CD8-positive, alpha-beta memory T cell (primary cell): Measurements from ENCODE around the gene BRD2. TPM values are rescaled to one million over a fixed set of nuclear protein-coding genes. Genes with fewer than 3 reads are reported as not detected.
"Not testable (repeated sequence)": the region's sequence is repeated elsewhere in the genome, so short reads cannot be mapped to it uniquely, and the experiment has no call there.

Experiments
- CTCF ChIA-PET: fragments of 350-600 bp; sonication (Branson Sonifier 250); formaldehyde crosslinking; loops from one replicate; lab custom pipeline; 2021; ENCODE audit warnings: antibody characterized with exemption; lab: Charles Lee
- POLR2A ChIA-PET: fragments of 350-600 bp; sonication (Branson Sonifier 250); formaldehyde crosslinking; loops from one replicate; lab custom pipeline; 2021; ENCODE audit warnings: antibody characterized with exemption; lab: Charles Lee
- DNase-seq, 5 donors: peaks; one replicate each; pipeline versions ENCODE4 v3.0.0 to v3.0.0-alpha.2; 2020 to 2022; ENCODE audit warnings: mixed read lengths in 1 of 5
- H3K27ac ChIP-seq: one replicate; pipeline ENCODE4 v1.7.0; 2013; ENCODE audit warnings: low read depth, mild to moderate bottlenecking, low read length, moderate library complexity
- H3K27me3 ChIP-seq: 2 replicates; pipeline ENCODE4 v1.7.0; 2013; ENCODE audit warnings: low read length, mild to moderate bottlenecking; ENCODE audit not compliant: insufficient read depth, poor library complexity, severe bottlenecking
- H3K36me3 ChIP-seq: 2 replicates; pipeline ENCODE4 v1.7.0; 2013; ENCODE audit warnings: mild to moderate bottlenecking, low read length, moderate library complexity; ENCODE audit not compliant: insufficient read depth
- H3K4me1 ChIP-seq: 2 replicates; pipeline ENCODE4 v1.7.0; 2013; ENCODE audit warnings: mild to moderate bottlenecking, low read length, moderate library complexity; ENCODE audit not compliant: insufficient read depth
- H3K4me3 ChIP-seq: 2 replicates; pipeline ENCODE4 v1.7.0; 2013; ENCODE audit warnings: mild to moderate bottlenecking, low read length
- H3K9me3 ChIP-seq: 2 replicates; pipeline ENCODE4 v1.7.0; 2013; ENCODE audit warnings: mild to moderate bottlenecking, low read length
- H3K27ac Mint-ChIP-seq, 8 donors: one replicate each; pipeline ENCODE4 v1.8.0; 2020 to 2021; ENCODE audit warnings: mixed read lengths in 8 of 8, mild to moderate bottlenecking in 6 of 8, inconsistent platforms in 3 of 8, moderate library complexity in 3 of 8
- H3K27me3 Mint-ChIP-seq, 2 donors: one replicate each; pipeline ENCODE4 v1.8.0; 2020 to 2021; ENCODE audit warnings: mixed read lengths in 2 of 2, mild to moderate bottlenecking in 1 of 2, moderate library complexity in 1 of 2
- H3K36me3 Mint-ChIP-seq, 3 donors: one replicate each; pipeline ENCODE4 v1.8.0; 2020 to 2021; ENCODE audit warnings: mixed read lengths in 3 of 3, inconsistent platforms in 1 of 3, mild to moderate bottlenecking in 1 of 3
- H3K4me1 Mint-ChIP-seq, 3 donors: one replicate each; pipeline ENCODE4 v1.8.0; 2020 to 2021; ENCODE audit warnings: mixed read lengths in 3 of 3, inconsistent platforms in 1 of 3, mild to moderate bottlenecking in 1 of 3
- H3K4me3 Mint-ChIP-seq, 7 donors: one replicate each; pipeline ENCODE4 v1.8.0; 2020 to 2021; ENCODE audit warnings: mixed read lengths in 7 of 7, mild to moderate bottlenecking in 6 of 7, moderate library complexity in 4 of 7, inconsistent platforms in 2 of 7
- H3K9me3 Mint-ChIP-seq, 5 donors: one replicate each; pipeline ENCODE4 v1.8.0; 2020 to 2022; ENCODE audit warnings: mixed read lengths in 5 of 5, mild to moderate bottlenecking in 3 of 5, moderate library complexity in 2 of 5, inconsistent platforms in 1 of 5
- polyA plus RNA-seq: library from polyadenylated mRNA; unstranded; fragments of 300-500 nt; fragmentation: Illumina TruSeq; gene quantifications from one replicate; pipeline ENCODE4 v1.2.3, GENCODE V29; 2021
- total RNA-seq, 2 experiments: library from RNA; stranded (reverse); gene quantifications; one replicate each; pipeline ENCODE4 v1.2.3, GENCODE V29; 2021

The BRD2 gene
- total and polyA plus RNA-seq, 3 experiments from 2014 or later: 89.9 to 387 (median 373) TPM

DNA sequence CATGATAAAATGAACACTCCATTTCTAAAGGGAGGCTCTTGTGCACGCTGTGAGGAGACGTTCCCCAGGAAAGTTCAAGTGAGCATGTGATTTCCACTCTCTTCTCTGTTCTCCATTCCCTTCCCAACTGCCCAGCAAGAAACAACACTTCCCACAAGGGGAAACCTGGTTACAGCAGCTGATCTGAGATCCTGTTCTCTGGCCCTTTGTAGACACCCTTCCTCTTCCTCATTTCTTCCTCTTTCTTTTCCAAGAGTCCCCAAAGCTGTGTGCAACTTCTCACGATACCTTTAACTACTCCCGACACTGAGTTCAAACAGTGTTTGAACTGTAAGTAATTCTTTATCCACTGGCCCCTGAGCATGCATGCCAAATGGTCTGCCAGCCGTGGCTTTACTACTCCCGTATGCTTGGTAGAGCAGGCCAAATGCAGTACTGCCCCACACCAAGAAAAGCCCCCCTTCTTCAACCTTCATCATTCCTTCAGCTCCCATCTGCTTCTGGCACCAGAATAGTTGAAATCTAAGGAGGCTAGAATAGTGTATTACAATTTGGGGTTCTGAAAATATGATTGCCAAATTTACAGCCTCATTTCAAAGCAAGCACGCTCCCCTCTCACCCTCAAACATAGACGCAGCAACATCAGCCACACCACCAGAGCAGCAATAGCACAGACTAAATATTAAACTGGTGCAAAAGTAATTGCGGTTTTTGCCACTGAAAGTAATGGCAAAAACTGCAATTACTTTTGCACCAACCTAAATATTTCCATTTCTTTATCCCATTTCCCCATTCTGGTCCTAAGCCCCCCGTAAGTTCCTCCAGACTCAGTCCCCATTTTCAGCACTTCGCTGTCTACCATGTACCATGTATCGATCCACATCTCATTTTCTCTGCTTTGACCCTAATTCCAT, 31.9 kb upstream of the BRD2 start:
- Histone ChIP-seq H3K27me3 (no peaks in the 10 kb centered on the region), H3K4me3 (no peak overlapping the region), H3K9me3 (no peaks in the 10 kb centered on the region), H3K4me1 (peaks cover 16% of the 10 kb centered on the region), H3K36me3 (no peaks in the 10 kb centered on the region), H3K27ac (no peak overlapping the region)
- CTCF ChIA-PET: interaction anchor here (0.9 to 7.1 kb wide), 7 partner anchors 12 to 51 kb away, joined by 3 to 162 read pairs (median 4); partner anchors contain the start of gene HLA-DMA
- Mint-ChIP-seq H3K27me3 (peaks cover 0 to 1% of the 10 kb centered on the region in 2 donors), H3K4me3 (no peak overlapping the region), H3K9me3 (no peaks in the 10 kb centered on the region), H3K27ac (peak overlapping the region in 4 of 8 donors; percentile 30 to 70 (median 50)), H3K4me1 (peaks cover 24 to 33% (median 29%) of the 10 kb centered on the region in 3 donors), H3K36me3 (peaks cover 7 to 27% (median 9%) of the 10 kb centered on the region in 3 donors)
- POLR2A ChIA-PET: interaction anchor here (0.6 to 1.3 kb wide), 2 partner anchors 17 to 51 kb away, joined by 3 to 4 read pairs; partner anchors contain the start of gene HLA-DMA
- DNase-seq: no peak

DNA sequence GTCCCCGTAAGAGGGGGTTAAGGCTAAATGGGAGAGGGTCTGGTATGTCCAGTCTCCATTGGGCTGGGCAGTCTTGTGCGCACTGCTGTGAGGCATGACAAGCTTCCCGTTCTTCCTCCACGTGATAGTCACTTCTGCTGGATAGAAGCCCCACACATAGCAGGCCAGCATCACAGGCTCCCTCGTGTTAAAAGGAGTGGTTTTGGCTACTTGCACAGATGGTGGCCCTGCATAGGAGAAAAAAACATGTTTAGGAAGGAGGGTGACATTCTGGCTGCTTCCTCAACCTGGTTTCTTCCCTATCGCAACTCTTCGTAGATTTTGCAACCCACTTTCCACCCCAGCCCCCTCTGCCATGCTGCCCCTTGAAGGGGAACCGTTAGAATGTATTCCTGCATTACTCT, 31.2 kb upstream of the BRD2 start:
- Histone ChIP-seq H3K27me3 (no peaks in the 10 kb centered on the region), H3K4me1 (peaks cover 23% of the 10 kb centered on the region), H3K27ac (no peak overlapping the region), H3K9me3 (no peaks in the 10 kb centered on the region), H3K4me3 (no peak overlapping the region), H3K36me3 (no peaks in the 10 kb centered on the region)
- DNase-seq: no peak
- peak overlapping the region in 1 of 8 donors; percentile 13 for H3K27ac Mint-ChIP-seq
- H3K27me3 Mint-ChIP-seq: peaks cover 0 to 1% of the 10 kb centered on the region in 2 donors
- CTCF ChIA-PET: interaction anchor here (0.9 to 7.1 kb wide), 3 partner anchors 16 to 50 kb away, joined by 3 to 162 read pairs (median 4); partner anchors contain the start of gene HLA-DMA
- H3K4me3 Mint-ChIP-seq: no peak overlapping the region
- peaks cover 7 to 27% (median 9%) of the 10 kb centered on the region in 3 donors for H3K36me3 Mint-ChIP-seq
- H3K4me1 Mint-ChIP-seq: peaks cover 31 to 41% (median 36%) of the 10 kb centered on the region in 3 donors
- H3K9me3 Mint-ChIP-seq: no peaks in the 10 kb centered on the region
- POLR2A ChIA-PET: no interaction called here

DNA sequence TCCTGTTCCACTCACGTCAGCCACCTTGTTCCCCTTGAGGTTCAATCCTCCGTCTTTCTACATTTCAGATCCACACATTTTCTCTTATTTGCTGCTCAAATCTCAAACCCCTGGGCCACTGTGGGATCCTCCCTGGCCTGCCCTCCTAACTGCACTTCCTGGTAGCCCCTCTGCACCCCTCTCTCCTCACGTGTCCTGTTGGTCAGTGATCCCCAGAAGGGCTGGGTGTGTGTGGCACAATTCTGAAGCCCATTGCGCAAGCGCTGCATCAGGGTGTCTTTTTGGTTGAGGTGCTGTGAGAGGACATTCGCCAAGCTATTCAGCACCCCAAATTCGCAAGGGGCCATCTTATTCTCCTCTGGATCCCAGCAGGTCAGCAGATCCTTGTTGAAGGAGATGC, 29.9 kb upstream of the BRD2 start:
- no peaks in the 10 kb centered on the region for H3K9me3 ChIP-seq
- Mint-ChIP-seq H3K36me3 (peaks cover 7 to 27% (median 9%) of the 10 kb centered on the region in 3 donors), H3K4me3 (peak overlapping the region in 1 of 7 donors; percentile 44), H3K9me3 (no peaks in the 10 kb centered on the region), H3K27me3 (peaks cover 0 to 1% of the 10 kb centered on the region in 2 donors), H3K4me1 (peaks cover 41 to 52% (median 47%) of the 10 kb centered on the region in 3 donors), H3K27ac (no peak overlapping the region)
- peaks cover 36% of the 10 kb centered on the region for H3K4me1 ChIP-seq
- ChIA-PET CTCF (interaction anchor here (0.9 to 7.5 kb wide), 4 partner anchors 16 to 49 kb away, joined by 3 to 162 read pairs (median 48); partner anchors contain the start of gene HLA-DMA), POLR2A (interaction anchor here (7.4 kb wide), 1 partner anchor 32 kb away, joined by 107 read pairs; the partner anchor contains the start of gene BRD2)
- H3K36me3 ChIP-seq: no peaks in the 10 kb centered on the region
- DNase-seq: no peak
- no peak overlapping the region for H3K27ac ChIP-seq
- no peaks in the 10 kb centered on the region for H3K27me3 ChIP-seq
- no peak overlapping the region for H3K4me3 ChIP-seq

DNA sequence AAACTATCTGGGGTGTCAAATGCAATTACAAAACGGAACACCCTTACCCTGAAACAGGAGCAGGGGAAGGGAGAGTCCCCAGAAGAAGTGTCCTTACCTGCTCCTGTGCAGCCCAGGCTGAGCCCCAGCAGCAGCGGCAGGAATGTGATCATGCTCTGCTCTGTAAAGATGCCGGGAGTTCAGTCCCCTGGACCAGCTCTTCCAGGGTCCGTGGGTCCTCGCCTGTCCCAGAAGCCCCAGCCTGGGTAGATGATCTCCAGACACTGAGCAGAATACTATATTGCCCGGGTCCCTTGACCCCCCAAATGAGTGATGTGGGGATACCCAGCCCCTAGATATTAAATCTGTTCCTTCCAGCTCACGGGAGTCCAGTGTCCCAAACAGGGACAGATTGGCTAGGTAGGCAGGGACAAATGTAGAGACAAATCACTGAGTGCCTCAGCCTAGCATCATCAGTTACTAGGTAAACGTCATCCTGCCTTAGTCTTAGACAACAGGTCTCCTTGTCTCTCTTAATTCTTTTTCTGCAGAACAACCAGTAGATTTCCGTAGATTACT, 27.7 kb upstream of the BRD2 start, which contains the start of gene HLA-DMB:
Gene HLA-DMB (minus strand): TSS at position 373 of the 558 bp plus-strand sequence. CDS start 221 bp downstream, at position 152.
- Mint-ChIP-seq H3K4me3 (peak within 1 kb of the TSS; percentile 88 to 97 (median 95)), H3K27me3 (peaks cover 0 to 1% of the 10 kb centered on the region in 2 donors), H3K4me1 (peaks cover 56 to 70% (median 64%) of the 10 kb centered on the region in 3 donors), H3K36me3 (peaks cover 7 to 24% (median 9%) of the 10 kb centered on the region in 3 donors), H3K27ac (peak within 1 kb of the TSS; percentile 94 to 99 (median 98)), H3K9me3 (no peaks in the 10 kb centered on the region)
- H3K4me3 ChIP-seq: peak within 1 kb of the TSS; percentile 73
- POLR2A ChIA-PET: interaction anchor here (0.7 to 7.4 kb wide), 8 partner anchors 9 to 103 kb away, joined by 3 to 107 read pairs (median 4); partner anchors contain the start of genes BRD2 and HLA-DMA
- CTCF ChIA-PET: interaction anchor here (1.0 to 7.5 kb wide), 12 partner anchors 11 to 102 kb away, joined by 3 to 90 read pairs (median 6); partner anchors contain the start of genes BRD2, HLA-DMA and TAP2
- H3K27ac ChIP-seq: peak within 1 kb of the TSS; percentile 73
- H3K4me1 ChIP-seq: peaks cover 58% of the 10 kb centered on the region
- DNase-seq: peak; percentile 6 to 75 (median 68)
- no peaks in the 10 kb centered on the region for H3K9me3 ChIP-seq
- no peaks in the 10 kb centered on the region for H3K27me3 ChIP-seq
- H3K36me3 ChIP-seq: no peaks in the 10 kb centered on the region

DNA sequence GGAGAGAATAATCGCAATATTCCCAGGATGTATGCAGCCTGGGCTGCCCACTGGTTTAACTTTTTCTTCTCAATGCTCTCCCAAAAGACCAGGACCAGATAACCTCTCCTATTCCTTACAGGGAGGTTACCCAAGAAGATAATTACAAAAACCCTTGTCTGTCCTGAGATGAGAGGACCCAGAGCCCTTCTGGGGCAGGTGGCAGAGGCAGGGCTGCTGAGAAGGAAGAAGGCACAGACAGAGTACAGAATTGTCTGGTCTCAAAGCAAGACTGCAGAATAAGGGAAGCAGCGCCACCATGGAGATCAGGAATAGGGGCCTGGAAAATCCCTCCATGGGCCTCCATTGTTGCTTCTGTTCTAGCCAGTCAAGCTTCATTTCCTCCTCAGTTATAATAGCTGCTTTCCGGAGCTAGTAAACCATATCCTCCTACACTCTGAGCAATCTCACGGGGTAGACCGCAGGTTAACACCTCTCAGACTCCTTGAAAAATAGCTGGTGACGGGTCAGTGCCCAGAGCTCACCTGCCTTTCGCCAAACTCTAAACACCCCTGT, 27.1 kb upstream of the BRD2 start:
- CTCF ChIA-PET: interaction anchor here (0.8 to 7.5 kb wide), 15 partner anchors 8 to 103 kb away, joined by 3 to 90 read pairs (median 5); partner anchors contain the start of genes BRD2, HLA-DMA and TAP2
- peak overlapping the region; percentile 94 to 99 (median 98) for H3K27ac Mint-ChIP-seq
- H3K4me3 ChIP-seq: peak overlapping the region; percentile 73

DNA sequence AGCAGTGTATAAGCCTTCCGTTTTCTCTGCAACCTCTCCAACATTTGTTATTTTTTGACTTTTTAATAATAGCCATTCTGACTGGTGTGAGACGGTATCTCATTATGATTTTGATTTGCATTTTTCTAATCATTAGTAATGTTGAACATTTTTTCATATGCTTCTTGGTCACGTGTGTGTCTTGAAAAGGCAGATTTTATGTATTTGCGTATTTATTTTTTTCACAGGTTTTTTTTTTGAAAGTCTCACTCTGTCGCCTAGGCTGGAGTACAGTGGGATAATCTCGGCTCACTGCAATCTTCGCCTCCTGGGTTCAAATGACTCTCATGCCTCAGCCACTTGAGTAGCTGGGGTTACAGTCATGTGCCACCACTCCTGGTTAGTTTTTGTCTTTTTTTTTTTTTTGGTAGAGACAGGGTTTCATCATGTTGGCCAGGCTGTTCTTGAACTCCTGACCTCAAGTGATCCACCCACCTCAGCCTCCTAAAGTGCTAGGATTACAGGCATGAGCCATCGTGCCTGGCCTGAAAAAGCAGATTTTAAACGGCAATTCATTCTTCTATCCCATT, 25.8 kb upstream of the BRD2 start:
- ChIA-PET CTCF (interaction anchor here (1.6 to 7.5 kb wide), 8 partner anchors 9 to 104 kb away, joined by 5 to 90 read pairs (median 17); partner anchors contain the start of genes BRD2, HLA-DMA and TAP2), POLR2A (interaction anchor here (0.7 to 7.4 kb wide), 6 partner anchors 8 to 99 kb away, joined by 3 to 107 read pairs (median 6); partner anchors contain the start of genes BRD2, HLA-DMA, PSMB8 and PSMB9)
- H3K4me3 ChIP-seq, H3K27ac ChIP-seq, H3K9me3 ChIP-seq, H3K27me3 Mint-ChIP-seq, H3K27me3 ChIP-seq, H3K36me3 ChIP-seq, DNase-seq, H3K9me3 Mint-ChIP-seq: not testable (repeated sequence)
- Mint-ChIP-seq H3K4me1 (peaks cover 59 to 80% (median 79%) of the 10 kb centered on the region in 3 donors), H3K4me3 (peak overlapping the region in 3 of 7 donors; percentile 32 to 95 (median 59)), H3K27ac (peak overlapping the region in 7 of 8 donors; percentile 32 to 98 (median 69)), H3K36me3 (peaks cover 0 to 10% (median 0%) of the 10 kb centered on the region in 3 donors)
- H3K4me1 ChIP-seq: peaks cover 59% of the 10 kb centered on the region

More for the DNA sequence above, 27.1 kb upstream of the BRD2 start:
- peaks cover 57 to 72% (median 66%) of the 10 kb centered on the region in 3 donors for H3K4me1 Mint-ChIP-seq
- peaks cover 59% of the 10 kb centered on the region for H3K4me1 ChIP-seq
- no peaks in the 10 kb centered on the region for H3K27me3 ChIP-seq
- H3K9me3 ChIP-seq: no peaks in the 10 kb centered on the region
- peaks cover 4 to 20% (median 4%) of the 10 kb centered on the region in 3 donors for H3K36me3 Mint-ChIP-seq
- peak overlapping the region; percentile 88 to 97 (median 95) for H3K4me3 Mint-ChIP-seq
- DNase-seq: peak; percentile 39 to 71 (median 56)
- no peaks in the 10 kb centered on the region for H3K9me3 Mint-ChIP-seq
- H3K27me3 Mint-ChIP-seq: peaks cover 0 to 1% of the 10 kb centered on the region in 2 donors
- H3K27ac ChIP-seq: peak overlapping the region; percentile 73
- POLR2A ChIA-PET: interaction anchor here (0.6 to 7.4 kb wide), 10 partner anchors 9 to 104 kb away, joined by 3 to 107 read pairs (median 4); partner anchors contain the start of genes BRD2 and HLA-DMA
- H3K36me3 ChIP-seq: no peaks in the 10 kb centered on the region
